Measurements from ENCODE around the gene AIF1.

AIF1 gene

GRCh38 chr6:31620586-31621319 is 5.7 kb downstream of the AIF1 start, which contains the start of gene PRRC2A:
Gene PRRC2A (plus strand): TSS chr6:31620715. CDS start chr6:31622790, 2,075 bp downstream.
- Histone ChIP-seq H3K4me1 (ENCODE audit: control insufficient read depth, low read length) (peaks cover 35% of the 10 kb centered on the region), H3K9me3 (ENCODE audit: control insufficient read depth, insufficient read depth, low read length) (no peaks in the 10 kb centered on the region), H3K9me2 (replicated peaks; ENCODE audit: control insufficient read depth, low read length) (no peaks in the 10 kb centered on the region), H3K4me2 (ENCODE audit: low read length) (peak within 1 kb of the TSS; percentile 93), H3K4me3 (ENCODE audit: low read length) (peak within 1 kb of the TSS; percentile 93), H4K20me1 (ENCODE audit: control insufficient read depth, insufficient read depth, low read depth, low read length) (peaks cover 14% of the 10 kb centered on the region), H3F3A (ENCODE audit: control insufficient read depth, insufficient read depth) (peaks cover 12% of the 10 kb centered on the region), H3K27ac (ENCODE audit: low read depth, low read length) (peak within 1 kb of the TSS; percentile 99), H3K27me3 (ENCODE audit: control insufficient read depth, low read length) (no peaks in the 10 kb centered on the region), H3K79me2 (ENCODE audit: control insufficient read depth, low read length) (peaks cover 59% of the 10 kb centered on the region), H3K36me3 (ENCODE audit: control insufficient read depth, low read length) (peaks cover 51% of the 10 kb centered on the region)
- TF ChIP-seq CTCF (IDR thresholded peaks at IDR 0.05; ENCODE audit: low read depth, low read length, poor library complexity, severe bottlenecking): no peak
- no peak for TF ChIP-seq EZH2phosphoT487 (IDR thresholded peaks at IDR 0.05; ENCODE audit: borderline replicate concordance, low read length)

- H3K4me2 ChIP-seq (ENCODE audit: low read length): peak overlapping the region; percentile 90
- H3K9me3 ChIP-seq (ENCODE audit: control insufficient read depth, insufficient read depth, low read length): no peaks in the 10 kb centered on the region
- no peaks in the 10 kb centered on the region for H3K9me2 ChIP-seq (replicated peaks; ENCODE audit: control insufficient read depth, low read length)
- H4K20me1 ChIP-seq (ENCODE audit: control insufficient read depth, insufficient read depth, low read depth, low read length): peaks cover 14% of the 10 kb centered on the region
- TF ChIP-seq CTCF (IDR thresholded peaks at IDR 0.05; ENCODE audit: low read depth, low read length, poor library complexity, severe bottlenecking) (no peak), EZH2phosphoT487 (IDR thresholded peaks at IDR 0.05; ENCODE audit: borderline replicate concordance, low read length) (no peak)
- H3K4me1 ChIP-seq (ENCODE audit: control insufficient read depth, low read length): peaks cover 28% of the 10 kb centered on the region
- peak overlapping the region; percentile 78 for H3K27ac ChIP-seq (ENCODE audit: low read depth, low read length)
- H3F3A ChIP-seq (ENCODE audit: control insufficient read depth, insufficient read depth): peaks cover 12% of the 10 kb centered on the region
- H3K27me3 ChIP-seq (ENCODE audit: control insufficient read depth, low read length): no peaks in the 10 kb centered on the region
- H3K36me3 ChIP-seq (ENCODE audit: control insufficient read depth, low read length): peaks cover 58% of the 10 kb centered on the region
- H3K4me3 ChIP-seq (ENCODE audit: low read length): peak overlapping the region; percentile 93
- peaks cover 58% of the 10 kb centered on the region for H3K79me2 ChIP-seq (ENCODE audit: control insufficient read depth, low read length)
Measured at GRCh38 chr6:31621320-31621939, 6.4 kb downstream of the AIF1 start.

GRCh38 chr6:31621991-31622390 is 7.0 kb downstream of the AIF1 start:
- peaks cover 11% of the 10 kb centered on the region for H3F3A ChIP-seq (ENCODE audit: control insufficient read depth, insufficient read depth)
- H3K79me2 ChIP-seq (ENCODE audit: control insufficient read depth, low read length): peaks cover 58% of the 10 kb centered on the region
- no peaks in the 10 kb centered on the region for H3K27me3 ChIP-seq (ENCODE audit: control insufficient read depth, low read length)
- H3K36me3 ChIP-seq (ENCODE audit: control insufficient read depth, low read length): peaks cover 63% of the 10 kb centered on the region
- peaks cover 14% of the 10 kb centered on the region for H4K20me1 ChIP-seq (ENCODE audit: control insufficient read depth, insufficient read depth, low read depth, low read length)
- peak overlapping the region; percentile 90 for H3K4me2 ChIP-seq (ENCODE audit: low read length)
- TF ChIP-seq CTCF (IDR thresholded peaks at IDR 0.05; ENCODE audit: low read depth, low read length, poor library complexity, severe bottlenecking) (no peak), EZH2phosphoT487 (IDR thresholded peaks at IDR 0.05; ENCODE audit: borderline replicate concordance, low read length) (no peak)
- H3K4me1 ChIP-seq (ENCODE audit: control insufficient read depth, low read length): peaks cover 22% of the 10 kb centered on the region
- H3K9me2 ChIP-seq (replicated peaks; ENCODE audit: control insufficient read depth, low read length): no peaks in the 10 kb centered on the region
- H3K27ac ChIP-seq (ENCODE audit: low read depth, low read length): peak overlapping the region; percentile 78; the same call in 1 of the 2 replicates
- no peaks in the 10 kb centered on the region for H3K9me3 ChIP-seq (ENCODE audit: control insufficient read depth, insufficient read depth, low read length)
- peak overlapping the region; percentile 93 for H3K4me3 ChIP-seq (ENCODE audit: low read length)

Data from DOHH2 (cell line).